Ovary (tissue), 9 donors: Measurements from ENCODE around the gene GABRA1. TPM values are rescaled to one million over a fixed set of nuclear protein-coding genes. Genes with fewer than 3 reads are reported as not detected.

ENCODE experiments used
- DNase-seq, 5 donors: peaks; one replicate each; pipeline ENCODE4 v3.0.0-alpha.2; 2019 to 2020
- H3K27ac ChIP-seq, 2 donors: fragments of 200-600 bp; one replicate each; pipeline versions ENCODE4 v1.5.1 to v1.8.0; 2019 to 2022
- H3K27me3 ChIP-seq: fragments of 200-600 bp; one replicate; pipeline ENCODE4 v1.8.0; 2022
- H3K36me3 ChIP-seq: fragments of 200-600 bp; sonication (generic); one replicate; pipeline ENCODE4 v1.5.1; 2019
- H3K4me1 ChIP-seq: one replicate; pipeline ENCODE4 v1.8.1; 2013; ENCODE audit warnings: mild to moderate bottlenecking, moderate library complexity; ENCODE audit not compliant: insufficient read depth
- H3K4me3 ChIP-seq: fragments of 200-600 bp; sonication (generic); one replicate; pipeline ENCODE4 v1.5.1; 2017
- H3K9me3 ChIP-seq, 2 donors: fragments of 200-600 bp in 1 of 2; sonication (generic) in 1 of 2; one replicate each; pipeline versions ENCODE4 v1.5.1 to v1.8.1; 2013 to 2019; ENCODE audit warnings: mild to moderate bottlenecking in 1 of 2, moderate library complexity in 1 of 2
- EP300 ChIP-seq: sonication (generic); formaldehyde crosslinking; IDR thresholded peaks from one replicate; pipeline ENCODE4 v1.6.1; 2017; ENCODE audit warnings: antibody characterized with exemption
- POLR2A ChIP-seq: fragments of 450-650 bp; IDR thresholded peaks from one replicate; pipeline ENCODE4 v1.6.1; 2017; ENCODE audit warnings: antibody characterized with exemption, mild to moderate bottlenecking, moderate library complexity
- WGBS, 3 donors: extraction: QIAGEN DNeasy Blood & Tissue Kit in 1 of 3; methylation state at CpG; one replicate each; pipeline versions ENCODE4 v1.1.5 to v1.1.7; 2013 to 2017; 5-methylcytosine and 5-hydroxymethylcytosine counted together
- intact Hi-C, 4 donors: fragments of 100-400 bp; cut with DNase I; formaldehyde crosslinking; loops; one replicate each; pipeline versions ENCODE4 v1.11.0 to v1.15.1; 2022 to 2023
- polyA plus RNA-seq, 2 donors: library from polyadenylated mRNA; stranded (reverse); fragments of 200-250 nt in 1 of 2; fragments of 350-450 nt in 1 of 2; fragmentation: Illumina TruSeq in 1 of 2; extraction: RNeasy Lipid Tissue Mini Kit (QIAGEN cat#74804) in 1 of 2; gene quantifications; one replicate each; pipeline ENCODE4 v1.2.3, GENCODE V29; 2013 to 2014
- total RNA-seq, 7 donors: library from RNA; depleted of rRNA in 2 of 7; stranded (reverse); fragments of >200 nt in 2 of 7; fragmentation: NEBNext Ultra II Directional in 3 of 7; extraction: Animal tissue kit (Norgen Biotek cat#: 25700) in 3 of 7; gene quantifications; one replicate each; pipeline versions ENCODE4 v1.1.0 to v1.2.4, GENCODE V29; 2016 to 2023
- TF ChIP-seq, protein P1 (sequence below), 3 donors: fragments of 450-650 bp in 2 of 3; fragments of 200-600 bp in 1 of 3; IDR thresholded peaks; one replicate each; pipeline versions ENCODE4 v1.5.1 to v1.8.0; 2016 to 2022; ENCODE audit warnings: antibody characterized with exemption in 3 of 3, mild to moderate bottlenecking in 1 of 3
- donor health status: DM: no; HTN: no; CAD: no; lungs with moderate emphysema.
- donor health status: DM: no; HTN: no; CAD: no.
- donor health status: Bipolar disorder and iron deficiency.
- donor health status: DM: yes; HTN: yes; CAD: no.
- donor health status: DM: no; HTN: no; CAD: no.
- donor health status: DM: yes; HTN: yes; CAD: no.

The GABRA1 gene
- total and polyA plus RNA-seq, 9 donors: not detected

DNA sequence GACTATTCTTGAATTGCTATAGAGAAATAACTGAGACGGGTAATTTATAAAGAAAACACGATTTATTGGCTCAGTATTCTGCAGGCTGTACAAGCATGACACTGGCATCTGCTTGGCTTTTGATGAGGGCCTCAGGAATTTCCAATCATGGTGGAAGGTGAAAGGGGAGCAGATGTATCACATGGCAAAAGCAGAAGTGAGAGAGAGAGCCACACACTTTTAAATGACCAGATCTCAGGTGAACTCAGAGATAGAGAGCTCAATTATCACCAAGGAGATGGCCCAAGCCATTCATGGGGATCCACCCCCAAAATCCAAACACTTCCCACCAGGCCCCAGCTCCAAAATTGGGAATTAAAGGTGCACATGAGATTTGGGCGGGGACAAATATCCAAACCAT is 15.3 kb downstream of the GABRA1 start:
- intact Hi-C loops: no loop called here
- no peak overlapping the region for H3K27ac ChIP-seq
- TF ChIP-seq, protein P1, sequence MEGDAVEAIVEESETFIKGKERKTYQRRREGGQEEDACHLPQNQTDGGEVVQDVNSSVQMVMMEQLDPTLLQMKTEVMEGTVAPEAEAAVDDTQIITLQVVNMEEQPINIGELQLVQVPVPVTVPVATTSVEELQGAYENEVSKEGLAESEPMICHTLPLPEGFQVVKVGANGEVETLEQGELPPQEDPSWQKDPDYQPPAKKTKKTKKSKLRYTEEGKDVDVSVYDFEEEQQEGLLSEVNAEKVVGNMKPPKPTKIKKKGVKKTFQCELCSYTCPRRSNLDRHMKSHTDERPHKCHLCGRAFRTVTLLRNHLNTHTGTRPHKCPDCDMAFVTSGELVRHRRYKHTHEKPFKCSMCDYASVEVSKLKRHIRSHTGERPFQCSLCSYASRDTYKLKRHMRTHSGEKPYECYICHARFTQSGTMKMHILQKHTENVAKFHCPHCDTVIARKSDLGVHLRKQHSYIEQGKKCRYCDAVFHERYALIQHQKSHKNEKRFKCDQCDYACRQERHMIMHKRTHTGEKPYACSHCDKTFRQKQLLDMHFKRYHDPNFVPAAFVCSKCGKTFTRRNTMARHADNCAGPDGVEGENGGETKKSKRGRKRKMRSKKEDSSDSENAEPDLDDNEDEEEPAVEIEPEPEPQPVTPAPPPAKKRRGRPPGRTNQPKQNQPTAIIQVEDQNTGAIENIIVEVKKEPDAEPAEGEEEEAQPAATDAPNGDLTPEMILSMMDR (IDR thresholded peaks at IDR 0.05): no peak
- TF ChIP-seq POLR2A (no peak), EP300 (no peak)
- 69 to 81% (median 74%) methylated on average over 3 of the region's 3 CpGs for WGBS, 3 donors
- no peaks in the 10 kb centered on the region for H3K27me3 ChIP-seq
- no peaks in the 10 kb centered on the region for H3K9me3 ChIP-seq
- H3K36me3 ChIP-seq: no peaks in the 10 kb centered on the region
- no peak overlapping the region for H3K4me3 ChIP-seq
- no peaks in the 10 kb centered on the region for H3K4me1 ChIP-seq
- no peak for DNase-seq

DNA sequence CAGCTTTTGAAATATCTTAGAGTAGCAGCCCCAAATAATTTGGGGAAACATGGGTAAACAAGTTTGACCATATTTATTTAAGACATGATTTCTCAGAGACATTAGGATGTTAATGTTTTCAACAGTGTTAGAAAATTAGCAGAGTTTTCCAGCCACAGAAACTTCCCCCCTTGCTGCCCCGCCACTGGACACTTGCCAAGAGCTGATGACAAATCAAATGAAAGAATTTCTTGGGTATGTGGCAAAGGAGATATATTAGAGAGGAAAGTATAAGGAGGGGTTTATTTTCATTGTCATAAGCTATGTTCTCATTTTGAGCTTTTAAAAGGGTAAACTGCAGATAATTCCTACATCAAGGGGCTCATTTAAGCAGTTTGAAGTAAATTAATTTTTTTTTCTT is 15.9 kb downstream of the GABRA1 start:
- H3K27me3 ChIP-seq: no peaks in the 10 kb centered on the region
- intact Hi-C loops: no loop called here
- TF ChIP-seq, protein P1 (IDR thresholded peaks at IDR 0.05): no peak
- TF ChIP-seq POLR2A (no peak), EP300 (no peak)
- H3K9me3 ChIP-seq: no peaks in the 10 kb centered on the region
- no peak for DNase-seq
- H3K4me1 ChIP-seq: no peaks in the 10 kb centered on the region
- H3K36me3 ChIP-seq: no peaks in the 10 kb centered on the region
- WGBS, 3 donors: 35 to 59% (median 40%) methylated on average over 1 of the region's 1 CpG
- no peak overlapping the region for H3K4me3 ChIP-seq
- H3K27ac ChIP-seq: no peak overlapping the region

DNA sequence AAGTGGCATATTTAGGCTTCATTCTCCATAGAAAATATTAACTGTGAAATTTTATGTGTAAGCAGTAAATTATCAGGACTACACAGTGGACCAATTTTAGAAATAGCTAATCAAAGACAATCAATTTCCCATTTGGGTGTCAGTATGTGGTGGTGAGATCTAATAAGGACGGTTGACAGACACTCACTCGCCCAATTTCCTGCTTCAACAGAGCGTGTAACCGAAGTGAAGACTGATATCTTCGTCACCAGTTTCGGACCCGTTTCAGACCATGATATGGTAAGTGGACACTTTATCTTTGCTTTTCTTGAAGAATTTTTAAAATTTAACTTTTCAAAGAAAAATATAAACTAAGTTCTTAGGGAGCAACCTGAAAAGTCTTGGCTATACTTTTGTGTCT is 17.6 kb downstream of the GABRA1 start:
- 79 to 92% (median 83%) methylated on average over 7 of the region's 7 CpGs for WGBS, 3 donors
- TF ChIP-seq, protein P1 (IDR thresholded peaks at IDR 0.05): no peak
- TF ChIP-seq EP300: no peak
- TF ChIP-seq POLR2A: no peak
- no peak for DNase-seq

DNA sequence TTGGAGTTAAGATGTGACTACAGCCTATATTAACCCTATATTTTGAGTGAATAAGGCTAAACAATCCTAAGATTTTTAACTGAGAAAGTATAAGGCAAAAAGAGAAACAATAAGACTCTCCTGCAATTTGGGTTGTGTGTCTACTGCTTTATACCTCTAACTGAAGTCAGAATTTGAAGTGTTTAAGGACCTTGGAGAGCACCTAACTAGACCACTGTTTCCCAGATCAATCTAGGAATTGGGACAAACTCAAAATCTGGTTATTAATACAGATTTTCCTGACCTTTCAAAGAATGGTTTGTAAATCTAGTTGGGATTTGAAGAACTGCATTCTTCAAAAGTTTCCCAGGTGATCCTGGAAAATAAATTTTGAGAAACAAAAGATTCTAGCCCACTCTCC is 42.1 kb downstream of the GABRA1 start:
- no peaks in the 10 kb centered on the region for H3K4me1 ChIP-seq
- intact Hi-C loops: no loop called here
- no peaks in the 10 kb centered on the region for H3K27me3 ChIP-seq
- no peak overlapping the region for H3K4me3 ChIP-seq
- DNase-seq: no peak
- TF ChIP-seq, protein P1 (IDR thresholded peaks at IDR 0.05): no peak
- TF ChIP-seq EP300 (no peak), POLR2A (no peak)
- no peaks in the 10 kb centered on the region for H3K36me3 ChIP-seq
- no peaks in the 10 kb centered on the region for H3K9me3 ChIP-seq
- H3K27ac ChIP-seq: no peak overlapping the region

More for the DNA sequence above, 17.6 kb downstream of the GABRA1 start:
- Histone ChIP-seq H3K4me1 (no peaks in the 10 kb centered on the region), H3K27ac (no peak overlapping the region), H3K36me3 (no peaks in the 10 kb centered on the region), H3K27me3 (no peaks in the 10 kb centered on the region), H3K9me3 (no peaks in the 10 kb centered on the region), H3K4me3 (no peak overlapping the region)
- intact Hi-C loops: no loop called here

DNA sequence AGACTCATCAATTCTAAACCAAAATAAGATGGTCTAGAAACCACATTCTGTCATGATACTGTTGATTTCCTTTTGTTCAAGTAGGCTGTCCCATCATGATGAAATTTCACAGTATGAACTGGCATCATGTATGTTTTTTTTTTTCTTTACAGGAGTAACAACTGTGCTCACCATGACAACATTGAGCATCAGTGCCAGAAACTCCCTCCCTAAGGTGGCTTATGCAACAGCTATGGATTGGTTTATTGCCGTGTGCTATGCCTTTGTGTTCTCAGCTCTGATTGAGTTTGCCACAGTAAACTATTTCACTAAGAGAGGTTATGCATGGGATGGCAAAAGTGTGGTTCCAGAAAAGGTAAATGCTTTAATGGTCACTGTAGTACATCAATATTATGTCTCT is 47.6 kb downstream of the GABRA1 start:
- WGBS, 3 donors: 58 to 88% (median 74%) methylated on average over 1 of the region's 1 CpG
- Histone ChIP-seq H3K27me3 (no peaks in the 10 kb centered on the region), H3K9me3 (no peaks in the 10 kb centered on the region), H3K27ac (no peak overlapping the region), H3K36me3 (no peaks in the 10 kb centered on the region), H3K4me3 (no peak overlapping the region), H3K4me1 (no peaks in the 10 kb centered on the region)
- DNase-seq: no peak
- intact Hi-C loops: no loop called here
- TF ChIP-seq, protein P1 (IDR thresholded peaks at IDR 0.05): no peak
- no peak for TF ChIP-seq EP300
